PFSK-1 (cell line): Measurements from ENCODE around the gene RAB44.

ENCODE experiments used
- POLR2AphosphoS5 ChIP-seq: IDR thresholded peaks from 2 replicates; pipeline ENCODE4 v1.6.1; 2012; ENCODE audit warnings: low read depth, mild to moderate bottlenecking, control low read depth, low read length, moderate library complexity
- REST ChIP-seq, 2 experiments: IDR thresholded peaks; 2 replicates each; pipeline versions ENCODE4 v1.6.1 to v1.8.0; 2011 to 2012; ENCODE audit warnings: low read depth in 2 of 2, low read length in 2 of 2, control low read depth in 1 of 2, inconsistent platforms in 1 of 2, mild to moderate bottlenecking in 1 of 2, moderate library complexity in 1 of 2; ENCODE audit not compliant: insufficient read depth in 1 of 2
- SIN3A ChIP-seq: IDR thresholded peaks from 2 replicates; pipeline ENCODE4 v1.6.1; 2012; ENCODE audit warnings: mild to moderate bottlenecking, low read length, moderate library complexity, borderline replicate concordance; ENCODE audit not compliant: insufficient read depth
- TAF1 ChIP-seq: IDR thresholded peaks from 2 replicates; pipeline ENCODE4 v1.6.1; 2012; ENCODE audit warnings: low read length, control low read depth, borderline replicate concordance; ENCODE audit not compliant: insufficient read depth

GRCh38 chr6:36774331-36774730 is 76.7 kb downstream of the RAB44 start:
- TF ChIP-seq TAF1 (no peak), SIN3A (no peak), POLR2AphosphoS5 (no peak), REST (IDR thresholded peaks at IDR 0.05; ENCODE audit: insufficient read depth in 1 of 2, low read depth in 2 of 2, low read length in 2 of 2) (no peak)
